HG03571 (cell line): ENCODE measurements around the gene CDH7.

Experiments
- ATAC-seq: cut with Tn5 transposase; IDR thresholded peaks from one replicate; pipeline ENCODE4 v1.9.1; 2021; ENCODE audit not compliant: unreplicated experiment

The CDH7 gene

GRCh38 chr18:65901522-65901921 is 150.7 kb downstream of the CDH7 start:
- ATAC-seq = no peak

- no peak for ATAC-seq
Observed at GRCh38 chr18:65906621-65907034, 155.8 kb downstream of the CDH7 start.

- ATAC-seq = no peak
Observed at GRCh38 chr18:65907281-65907680, 156.5 kb downstream of the CDH7 start.

- no peak for ATAC-seq
Observed at GRCh38 chr18:65919018-65919417, 168.2 kb downstream of the CDH7 start.

- no peak for ATAC-seq
Observed at GRCh38 chr18:65919663-65920062, 168.9 kb downstream of the CDH7 start.

GRCh38 chr18:65922103-65922502 is 171.3 kb downstream of the CDH7 start:
- ATAC-seq = no peak

- no peak for ATAC-seq
Observed at GRCh38 chr18:65924904-65925303, 174.1 kb downstream of the CDH7 start.

- no peak for ATAC-seq
Observed at GRCh38 chr18:65934874-65935273, 184.1 kb downstream of the CDH7 start.

GRCh38 chr18:65936678-65937077 is 185.9 kb downstream of the CDH7 start:
- ATAC-seq = no peak

- no peak for ATAC-seq
Observed at GRCh38 chr18:65937180-65937579, 186.4 kb downstream of the CDH7 start.

- ATAC-seq = no peak
Observed at GRCh38 chr18:65938592-65939372, 188.0 kb downstream of the CDH7 start.
